Measurements from ENCODE around the gene P4HA2. TPM values are rescaled to one million over a fixed set of nuclear protein-coding genes. Genes with fewer than 3 reads are reported as not detected.

Gene P4HA2
- total and polyA plus RNA-seq, 9 of the 15 experiments (the other 6 are each of a cell fraction or from before 2014, with no cell fraction given), result 9.6 to 50.0 (median 12.7) TPM

DNA sequence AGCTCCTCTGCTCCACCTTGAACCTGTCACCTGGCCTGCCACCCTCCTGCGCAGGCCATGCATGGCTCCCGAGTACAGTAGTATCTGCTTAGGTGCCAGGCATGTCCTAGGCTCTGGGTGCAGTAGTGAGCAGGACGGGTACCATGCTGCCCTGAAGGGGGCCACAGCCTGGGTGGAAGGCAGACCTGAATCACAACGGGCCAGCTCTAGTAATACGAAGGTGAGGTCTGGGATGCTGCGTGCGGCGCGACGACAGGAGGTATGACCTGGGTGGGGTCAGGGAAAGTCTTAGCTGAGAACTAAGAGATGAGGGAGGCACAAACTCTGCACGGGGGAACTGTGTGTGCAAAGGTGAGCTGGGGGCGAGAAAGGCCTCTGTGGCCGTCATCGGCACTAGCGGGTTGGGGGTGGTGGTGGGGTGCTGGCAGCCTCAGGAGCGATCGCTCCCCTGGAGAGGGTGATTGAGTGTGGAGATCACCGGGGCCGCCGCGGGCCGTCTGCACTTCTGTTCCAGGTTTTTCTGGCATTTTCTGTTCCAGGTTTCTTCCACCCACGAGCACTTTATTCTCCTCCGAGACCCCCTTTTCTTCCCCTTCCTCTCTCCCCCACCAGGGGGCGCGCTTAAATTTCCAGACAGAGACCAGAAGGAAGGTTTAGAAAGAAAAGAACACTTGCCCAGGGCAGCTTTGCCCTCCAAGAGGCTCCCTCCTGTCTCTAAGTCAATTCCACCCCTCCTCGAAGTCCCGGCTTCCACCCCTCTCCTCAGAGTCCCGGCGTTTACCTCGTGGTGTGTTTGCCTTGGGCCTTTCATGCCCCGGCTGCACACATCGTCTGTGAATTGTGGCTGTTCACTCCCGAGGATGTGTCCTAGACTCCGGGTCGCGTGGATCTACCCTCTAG, 44.9 kb upstream of the P4HA2 start:
- POLR2A ChIA-PET, result interaction anchor here (0.6 to 1.1 kb wide), 4 partner anchors 9 to 97 kb away, joined by 3 to 4 read pairs (median 3); partner anchors contain the start of genes SLC22A4 and SLC22A5
- peak overlapping the region; percentile 76 for H2AFZ ChIP-seq (ENCODE audit: low read depth, low read length)
- 0 out of 2 replicates have a peak, but pooled peaks have one; percentile 30 for TF ChIP-seq EGR1 (conservative IDR thresholded peaks at IDR 0.05)
- TF ChIP-seq, protein P1, sequence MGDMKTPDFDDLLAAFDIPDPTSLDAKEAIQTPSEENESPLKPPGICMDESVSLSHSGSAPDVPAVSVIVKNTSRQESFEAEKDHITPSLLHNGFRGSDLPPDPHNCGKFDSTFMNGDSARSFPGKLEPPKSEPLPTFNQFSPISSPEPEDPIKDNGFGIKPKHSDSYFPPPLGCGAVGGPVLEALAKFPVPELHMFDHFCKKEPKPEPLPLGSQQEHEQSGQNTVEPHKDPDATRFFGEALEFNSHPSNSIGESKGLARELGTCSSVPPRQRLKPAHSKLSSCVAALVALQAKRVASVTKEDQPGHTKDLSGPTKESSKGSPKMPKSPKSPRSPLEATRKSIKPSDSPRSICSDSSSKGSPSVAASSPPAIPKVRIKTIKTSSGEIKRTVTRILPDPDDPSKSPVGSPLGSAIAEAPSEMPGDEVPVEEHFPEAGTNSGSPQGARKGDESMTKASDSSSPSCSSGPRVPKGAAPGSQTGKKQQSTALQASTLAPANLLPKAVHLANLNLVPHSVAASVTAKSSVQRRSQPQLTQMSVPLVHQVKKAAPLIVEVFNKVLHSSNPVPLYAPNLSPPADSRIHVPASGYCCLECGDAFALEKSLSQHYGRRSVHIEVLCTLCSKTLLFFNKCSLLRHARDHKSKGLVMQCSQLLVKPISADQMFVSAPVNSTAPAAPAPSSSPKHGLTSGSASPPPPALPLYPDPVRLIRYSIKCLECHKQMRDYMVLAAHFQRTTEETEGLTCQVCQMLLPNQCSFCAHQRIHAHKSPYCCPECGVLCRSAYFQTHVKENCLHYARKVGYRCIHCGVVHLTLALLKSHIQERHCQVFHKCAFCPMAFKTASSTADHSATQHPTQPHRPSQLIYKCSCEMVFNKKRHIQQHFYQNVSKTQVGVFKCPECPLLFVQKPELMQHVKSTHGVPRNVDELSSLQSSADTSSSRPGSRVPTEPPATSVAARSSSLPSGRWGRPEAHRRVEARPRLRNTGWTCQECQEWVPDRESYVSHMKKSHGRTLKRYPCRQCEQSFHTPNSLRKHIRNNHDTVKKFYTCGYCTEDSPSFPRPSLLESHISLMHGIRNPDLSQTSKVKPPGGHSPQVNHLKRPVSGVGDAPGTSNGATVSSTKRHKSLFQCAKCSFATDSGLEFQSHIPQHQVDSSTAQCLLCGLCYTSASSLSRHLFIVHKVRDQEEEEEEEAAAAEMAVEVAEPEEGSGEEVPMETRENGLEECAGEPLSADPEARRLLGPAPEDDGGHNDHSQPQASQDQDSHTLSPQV (IDR thresholded peaks at IDR 0.05), result peak; percentile 64; the same call in 1 of the 2 replicates
- peak; percentile 57; the same call in 1 of the 2 replicates for TF ChIP-seq SMAD4 (CRISPR knock-in tag; conservative IDR thresholded peaks at IDR 0.05)
- TF ChIP-seq, protein P2, sequence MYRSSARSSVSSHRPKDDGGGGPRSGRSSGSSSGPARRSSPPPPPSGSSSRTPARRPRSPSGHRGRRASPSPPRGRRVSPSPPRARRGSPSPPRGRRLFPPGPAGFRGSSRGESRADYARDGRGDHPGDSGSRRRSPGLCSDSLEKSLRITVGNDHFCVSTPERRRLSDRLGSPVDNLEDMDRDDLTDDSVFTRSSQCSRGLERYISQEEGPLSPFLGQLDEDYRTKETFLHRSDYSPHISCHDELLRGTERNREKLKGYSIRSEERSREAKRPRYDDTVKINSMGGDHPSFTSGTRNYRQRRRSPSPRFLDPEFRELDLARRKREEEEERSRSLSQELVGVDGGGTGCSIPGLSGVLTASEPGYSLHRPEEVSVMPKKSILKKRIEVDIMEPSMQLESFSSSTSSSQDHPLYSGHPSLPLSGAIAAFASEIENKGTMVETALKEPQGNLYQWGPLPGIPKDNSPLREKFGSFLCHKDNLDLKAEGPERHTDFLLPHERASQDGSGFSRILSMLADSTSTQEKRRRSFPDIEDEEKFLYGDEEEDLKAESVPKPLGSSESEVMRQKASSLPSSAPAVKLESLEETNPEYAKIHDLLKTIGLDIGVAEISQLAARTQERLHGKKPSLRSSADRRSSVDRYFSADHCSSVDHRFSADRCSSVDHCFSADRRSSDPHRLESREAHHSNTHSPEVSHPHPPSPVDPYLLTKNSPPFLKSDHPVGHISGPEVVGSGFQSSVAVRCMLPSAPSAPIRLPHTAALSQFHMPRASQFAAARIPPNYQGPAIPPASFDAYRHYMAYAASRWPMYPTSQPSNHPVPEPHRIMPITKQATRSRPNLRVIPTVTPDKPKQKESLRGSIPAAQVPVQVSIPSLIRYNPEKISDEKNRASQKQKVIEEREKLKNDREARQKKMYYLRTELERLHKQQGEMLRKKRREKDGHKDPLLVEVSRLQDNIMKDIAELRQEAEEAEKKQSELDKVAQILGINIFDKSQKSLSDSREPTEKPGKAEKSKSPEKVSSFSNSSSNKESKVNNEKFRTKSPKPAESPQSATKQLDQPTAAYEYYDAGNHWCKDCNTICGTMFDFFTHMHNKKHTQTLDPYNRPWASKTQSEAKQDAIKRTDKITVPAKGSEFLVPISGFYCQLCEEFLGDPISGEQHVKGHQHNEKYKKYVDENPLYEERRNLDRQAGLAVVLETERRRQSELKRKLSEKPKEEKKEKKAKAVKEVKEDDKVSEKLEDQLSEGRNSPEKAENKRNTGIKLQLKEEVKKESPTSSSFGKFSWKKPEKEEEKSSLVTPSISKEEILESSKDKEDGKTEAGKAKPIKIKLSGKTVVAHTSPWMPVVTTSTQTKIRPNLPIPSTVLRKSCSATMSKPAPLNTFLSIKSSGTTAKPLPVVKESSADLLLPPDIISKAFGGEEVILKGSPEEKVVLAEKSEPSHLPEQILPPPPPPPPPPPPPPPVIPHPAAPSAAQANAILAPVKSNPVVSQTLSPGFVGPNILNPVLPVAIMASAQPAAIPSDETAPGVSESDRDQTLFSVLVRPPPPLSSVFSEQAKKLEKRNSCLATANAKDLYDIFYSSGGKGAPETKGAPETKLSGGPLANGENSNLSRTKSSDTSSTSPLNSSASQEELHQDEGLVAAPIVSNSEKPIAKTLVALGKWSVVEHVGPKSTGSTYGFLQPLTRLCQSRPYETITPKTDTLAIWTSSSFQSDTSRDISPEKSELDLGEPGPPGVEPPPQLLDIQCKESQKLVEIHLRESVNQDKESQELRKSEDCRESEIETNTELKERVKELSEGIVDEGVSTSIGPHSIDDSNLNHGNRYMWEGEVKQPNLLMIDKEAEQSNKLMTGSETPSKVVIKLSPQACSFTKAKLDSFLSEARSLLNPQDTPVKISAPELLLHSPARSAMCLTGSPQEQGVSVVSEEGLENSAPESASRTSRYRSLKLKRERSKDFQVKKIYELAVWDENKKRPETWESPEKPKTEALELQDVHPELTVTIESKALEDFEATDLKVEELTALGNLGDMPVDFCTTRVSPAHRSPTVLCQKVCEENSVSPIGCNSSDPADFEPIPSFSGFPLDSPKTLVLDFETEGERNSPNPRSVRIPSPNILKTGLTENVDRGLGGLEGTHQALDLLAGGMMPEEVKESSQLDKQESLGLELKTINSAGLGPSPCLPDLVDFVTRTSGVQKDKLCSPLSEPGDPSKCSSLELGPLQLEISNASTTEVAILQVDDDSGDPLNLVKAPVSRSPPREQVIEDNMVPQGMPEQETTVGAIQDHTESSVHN (IDR thresholded peaks at IDR 0.05; ENCODE audit: borderline replicate concordance in 1 of 2, low read depth in 1 of 2), result no peak
- TF ChIP-seq MTF1 (CRISPR knock-in tag; IDR thresholded peaks at IDR 0.05; ENCODE audit: borderline replicate concordance), result no peak

More for the DNA sequence above, 44.9 kb upstream of the P4HA2 start:
- H4K20me1 ChIP-seq (replicated peaks; ENCODE audit: control insufficient read depth, insufficient read depth, low read length), result no peaks in the 10 kb centered on the region
- H3K9ac ChIP-seq (ENCODE audit: insufficient read depth in 1 of 2, low read depth in 2 of 2, low read length in 2 of 2), result peak overlapping the region in 1 of 2 experiments; percentile 80; a peak in 2 of 4 replicates
- intact Hi-C loops (cut with micrococcal nuclease) (loop anchor here (1.0 to 5.0 kb wide), 5 partner anchors 35 to 229 kb away; partner anchors contain the start of gene SLC22A5), in situ Hi-C loops (cut with MboI) (no loop called here)
- ATAC-seq (peak; percentile 82), DNase-seq (ENCODE audit: extremely low read depth in 1 of 4, low spot score in 3 of 4) (peak; percentile 59 to 85 (median 65)), FAIRE-seq (peak; percentile 81)
- peaks cover 12 to 41% of the 10 kb centered on the region in 2 experiments; a peak in 4 of 5 replicates for H3K4me1 ChIP-seq (replicated peaks in 1 of 2; ENCODE audit: control insufficient read depth in 2 of 2, insufficient read depth in 2 of 2, low read length in 2 of 2)
- no peak overlapping the region for H3K4me3 ChIP-seq
- no peaks in the 10 kb centered on the region for H3K79me2 ChIP-seq (ENCODE audit: control insufficient read depth, insufficient read depth, low read length)
- no peaks in the 10 kb centered on the region for H3K9me1 ChIP-seq (ENCODE audit: control insufficient read depth, insufficient read depth, low read length)
- no peaks in the 10 kb centered on the region for H3K27me3 ChIP-seq (ENCODE audit: control insufficient read depth in 2 of 2, insufficient read depth in 2 of 2, low read length in 2 of 2)
- CTCF ChIA-PET (ENCODE audit: low intra/inter-chr PET ratio), result interaction anchor here (1.1 to 2.0 kb wide), 3 partner anchors 41 to 207 kb away, joined by 3 to 11 read pairs (median 7); no protein-coding TSS in a partner anchor
- peaks cover 10% of the 10 kb centered on the region; the same call in 2 of the 3 replicates for H3K36me3 ChIP-seq (ENCODE audit: control insufficient read depth, insufficient read depth, low read length)
- no TSS peak for BruUV-seq (replicated peaks)
- no peaks in the 10 kb centered on the region for H3K9me3 ChIP-seq (replicated peaks; ENCODE audit: control insufficient read depth, insufficient read depth, low read depth, low read length)
- no peak overlapping the region; the same call in 1 of the 2 replicates for H3K4me2 ChIP-seq (ENCODE audit: insufficient read depth, low read length)
- no peak overlapping the region for H3K27ac ChIP-seq (ENCODE audit: extremely low read depth, low read depth, low read length)
- 51% methylated on average over 37 of the region's 37 CpGs for WGBS (ENCODE audit: insufficient coverage, low coverage, missing lambda C conversion rate)

All from K562 (cell line).